ENCODE results near the gene SEZ6L.

DNA sequence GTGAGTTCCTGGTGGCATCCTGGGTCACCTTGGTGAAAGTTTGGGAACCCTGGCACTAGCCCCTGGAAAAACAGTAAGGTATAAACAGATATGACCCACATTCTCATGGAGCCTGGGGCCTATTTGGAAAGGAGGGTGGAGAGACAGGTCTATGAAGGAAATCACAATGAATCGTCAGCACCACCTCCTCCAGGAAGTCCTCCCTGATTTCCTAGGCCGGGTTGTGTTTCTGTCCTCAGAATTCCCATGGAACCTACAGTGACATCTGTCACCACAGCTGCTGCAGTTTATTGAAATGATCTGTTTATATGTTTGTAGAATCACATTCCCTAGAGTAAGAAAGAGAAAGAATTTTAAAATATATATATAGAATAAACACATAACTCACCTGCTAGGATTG lies 188.0 kb downstream of the SEZ6L start:
- TF ChIP-seq POLR2AphosphoS5 (IDR thresholded peaks at IDR 0.05; ENCODE audit: low read depth, low read length) (no peak), POLR2A (IDR thresholded peaks at IDR 0.05; ENCODE audit: low read depth, low read length) (no peak)
